ENCODE data around the gene CPSF6.

DNA sequence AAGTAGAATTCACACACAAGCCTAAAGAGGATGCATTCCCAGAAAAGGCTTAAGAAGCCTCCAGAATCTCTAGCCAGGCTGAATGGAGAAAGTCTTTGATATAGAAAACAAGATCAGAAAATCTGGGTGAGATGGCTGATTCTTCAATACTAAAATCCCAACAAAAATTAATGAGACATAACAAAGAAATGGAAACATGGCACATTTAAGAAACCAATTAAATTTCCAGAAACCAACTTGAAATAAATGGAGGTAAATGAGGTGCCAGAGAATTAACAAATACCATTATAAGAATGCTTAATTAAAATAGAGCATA is 51.9 kb downstream of the CPSF6 start:
- no peak for TF ChIP-seq ZNF384 (IDR thresholded peaks at IDR 0.05)
- no peak for TF ChIP-seq SP1 (IDR thresholded peaks at IDR 0.05)
- TF ChIP-seq HDGF (IDR thresholded peaks at IDR 0.05; ENCODE audit: borderline replicate concordance): no peak
- TF ChIP-seq BHLHE40 (IDR thresholded peaks at IDR 0.05; ENCODE audit: borderline replicate concordance): no peak
- no peak for TF ChIP-seq ELF4 (IDR thresholded peaks at IDR 0.05)
- no peak for TF ChIP-seq SUZ12 (IDR thresholded peaks at IDR 0.05)
- no peak for TF ChIP-seq FOXM1 (IDR thresholded peaks at IDR 0.05; ENCODE audit: borderline replicate concordance)
- no peak for TF ChIP-seq FOXK2 (IDR thresholded peaks at IDR 0.05)
